ENCODE measurements around the gene ZMIZ1.
A peak's percentile ranks its signal among the peaks of the same experiment; 100 is the strongest.

Gene ZMIZ1

GRCh38 chr10:79243181-79244067 lies 174.7 kb downstream of the ZMIZ1 start:
- ATAC-seq = peak; percentile 78
- H3K27ac Mint-ChIP-seq = peak overlapping the region; percentile 94 to 96
- H3K27me3 Mint-ChIP-seq = no peaks in the 10 kb centered on the region
- no peaks in the 10 kb centered on the region for H3K9me3 Mint-ChIP-seq
- DNase-seq = peak; percentile 69 to 71
- H3K4me1 Mint-ChIP-seq = peaks cover 61% of the 10 kb centered on the region
- H3K4me3 Mint-ChIP-seq = peak overlapping the region; percentile 86 to 88

GRCh38 chr10:79244068-79244442 lies 175.3 kb downstream of the ZMIZ1 start:
- Mint-ChIP-seq H3K4me3 (peak overlapping the region; percentile 86 to 88), H3K4me1 (peaks cover 67% of the 10 kb centered on the region), H3K27me3 (no peaks in the 10 kb centered on the region), H3K9me3 (no peaks in the 10 kb centered on the region), H3K27ac (peak overlapping the region; percentile 94 to 96)
- ATAC-seq (no peak), DNase-seq (no peak)

GRCh38 chr10:79244841-79245504 lies 176.2 kb downstream of the ZMIZ1 start:
- Mint-ChIP-seq H3K27ac (peak overlapping the region; percentile 94 to 96), H3K4me1 (peaks cover 76% of the 10 kb centered on the region), H3K27me3 (no peaks in the 10 kb centered on the region), H3K4me3 (peak overlapping the region; percentile 86 to 88), H3K9me3 (no peaks in the 10 kb centered on the region)
- no peak for ATAC-seq
- no peak for DNase-seq

- ATAC-seq (no peak), DNase-seq (no peak)
- H3K4me1 Mint-ChIP-seq = peaks cover 83% of the 10 kb centered on the region
- H3K27me3 Mint-ChIP-seq = no peaks in the 10 kb centered on the region
- H3K4me3 Mint-ChIP-seq = peak overlapping the region; percentile 86 to 88
- H3K9me3 Mint-ChIP-seq = no peaks in the 10 kb centered on the region
- H3K27ac Mint-ChIP-seq = peak overlapping the region in 1 of 2 donors; percentile 75
Measured at GRCh38 chr10:79245539-79246208, 176.9 kb downstream of the ZMIZ1 start.

GRCh38 chr10:79246209-79246581 lies 177.4 kb downstream of the ZMIZ1 start:
- Mint-ChIP-seq H3K27me3 (no peaks in the 10 kb centered on the region), H3K27ac (peak overlapping the region in 1 of 2 donors; percentile 75), H3K4me1 (peaks cover 84% of the 10 kb centered on the region), H3K9me3 (no peaks in the 10 kb centered on the region), H3K4me3 (peak overlapping the region; percentile 6 to 88)
- ATAC-seq = no peak
- DNase-seq = no peak

GRCh38 chr10:79246606-79247275 lies 178.0 kb downstream of the ZMIZ1 start:
- H3K4me1 Mint-ChIP-seq = peaks cover 83% of the 10 kb centered on the region
- DNase-seq (no peak), ATAC-seq (no peak)
- H3K4me3 Mint-ChIP-seq = peak overlapping the region; percentile 15 to 74
- no peaks in the 10 kb centered on the region for H3K27me3 Mint-ChIP-seq
- H3K27ac Mint-ChIP-seq = peak overlapping the region in 1 of 2 donors; percentile 93
- no peaks in the 10 kb centered on the region for H3K9me3 Mint-ChIP-seq

- no peaks in the 10 kb centered on the region for H3K9me3 Mint-ChIP-seq
- peaks cover 80% of the 10 kb centered on the region for H3K4me1 Mint-ChIP-seq
- ATAC-seq (peak; percentile 36), DNase-seq (peak in 1 of 2 donors; percentile 31)
- H3K27me3 Mint-ChIP-seq = no peaks in the 10 kb centered on the region
- H3K4me3 Mint-ChIP-seq = peak overlapping the region; percentile 63 to 74
- H3K27ac Mint-ChIP-seq = peak overlapping the region; percentile 48 to 93
Measured at GRCh38 chr10:79247373-79248137, 178.8 kb downstream of the ZMIZ1 start.

- Mint-ChIP-seq H3K9me3 (no peaks in the 10 kb centered on the region), H3K4me3 (peak overlapping the region; percentile 63 to 74), H3K27ac (peak overlapping the region; percentile 48 to 93), H3K4me1 (peaks cover 81% of the 10 kb centered on the region), H3K27me3 (no peaks in the 10 kb centered on the region)
- ATAC-seq (no peak), DNase-seq (no peak)
Measured at GRCh38 chr10:79248341-79249185, 179.8 kb downstream of the ZMIZ1 start.

- Mint-ChIP-seq H3K4me3 (peak overlapping the region; percentile 51 to 70), H3K27me3 (no peaks in the 10 kb centered on the region), H3K27ac (peak overlapping the region; percentile 28 to 92), H3K9me3 (no peaks in the 10 kb centered on the region), H3K4me1 (peaks cover 82% of the 10 kb centered on the region)
- DNase-seq (peak in 1 of 2 donors; percentile 30), ATAC-seq (peak; percentile 80)
Measured at GRCh38 chr10:79249186-79250121, 180.7 kb downstream of the ZMIZ1 start.

- DNase-seq (no peak), ATAC-seq (peak; percentile 3)
- Mint-ChIP-seq H3K27me3 (no peaks in the 10 kb centered on the region), H3K4me3 (peak overlapping the region; percentile 30 to 49), H3K27ac (peak overlapping the region in 1 of 2 donors; percentile 28), H3K4me1 (peaks cover 82% of the 10 kb centered on the region), H3K9me3 (no peaks in the 10 kb centered on the region)
Measured at GRCh38 chr10:79250259-79250658, 181.5 kb downstream of the ZMIZ1 start.

GRCh38 chr10:79252450-79252849 lies 183.7 kb downstream of the ZMIZ1 start:
- H3K27ac Mint-ChIP-seq = no peak overlapping the region
- no peak overlapping the region for H3K4me3 Mint-ChIP-seq
- H3K9me3 Mint-ChIP-seq = no peaks in the 10 kb centered on the region
- H3K4me1 Mint-ChIP-seq = peaks cover 65% of the 10 kb centered on the region
- no peaks in the 10 kb centered on the region for H3K27me3 Mint-ChIP-seq
- ATAC-seq = no peak
- no peak for DNase-seq

- H3K27me3 Mint-ChIP-seq = no peaks in the 10 kb centered on the region
- no peaks in the 10 kb centered on the region for H3K9me3 Mint-ChIP-seq
- no peak overlapping the region for H3K27ac Mint-ChIP-seq
- H3K4me1 Mint-ChIP-seq = peaks cover 60% of the 10 kb centered on the region
- ATAC-seq = no peak
- DNase-seq = no peak
- no peak overlapping the region for H3K4me3 Mint-ChIP-seq
Measured at GRCh38 chr10:79252971-79253370, 184.2 kb downstream of the ZMIZ1 start.

- Mint-ChIP-seq H3K9me3 (no peaks in the 10 kb centered on the region), H3K4me1 (peaks cover 53% of the 10 kb centered on the region), H3K27ac (no peak overlapping the region), H3K4me3 (no peak overlapping the region), H3K27me3 (no peaks in the 10 kb centered on the region)
- no peak for ATAC-seq
- no peak for DNase-seq
Measured at GRCh38 chr10:79253704-79254103, 184.9 kb downstream of the ZMIZ1 start.
